NCI-H226 (cell line): ENCODE data around the gene CCDC170.
"Not testable (repeated sequence)": the region's sequence is repeated elsewhere in the genome, so short reads cannot be mapped to it uniquely, and the experiment has no call there.

Experiments
- DNase-seq: peaks from one replicate; pipeline ENCODE4 v3.0.0-alpha.2; 2015

Gene CCDC170

GRCh38 chr6:151494235-151494935, 568 bp downstream of the CCDC170 start:
- DNase-seq, result no peak

DNA sequence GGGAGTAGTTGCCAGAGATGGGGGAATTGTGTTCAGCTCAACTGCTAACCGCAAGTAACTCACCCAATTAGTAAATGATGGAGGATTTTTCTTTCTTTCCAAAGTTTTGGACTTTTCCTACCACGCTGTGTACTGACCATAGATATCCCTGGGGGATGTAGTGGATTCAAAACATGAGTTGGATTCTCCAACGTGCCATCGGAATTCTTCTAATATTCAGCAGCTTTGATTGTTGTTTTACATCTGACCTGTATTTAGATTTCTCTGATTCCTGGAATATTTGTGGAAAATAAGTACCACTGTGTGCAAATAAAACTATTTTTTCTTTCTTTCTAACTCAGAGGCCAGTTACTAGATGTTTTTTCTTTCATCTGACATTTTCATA, 1.1 kb downstream of the CCDC170 start:
- DNase-seq, result no peak

GRCh38 chr6:151495380-151495779, 1.6 kb downstream of the CCDC170 start:
- no peak for DNase-seq

DNA sequence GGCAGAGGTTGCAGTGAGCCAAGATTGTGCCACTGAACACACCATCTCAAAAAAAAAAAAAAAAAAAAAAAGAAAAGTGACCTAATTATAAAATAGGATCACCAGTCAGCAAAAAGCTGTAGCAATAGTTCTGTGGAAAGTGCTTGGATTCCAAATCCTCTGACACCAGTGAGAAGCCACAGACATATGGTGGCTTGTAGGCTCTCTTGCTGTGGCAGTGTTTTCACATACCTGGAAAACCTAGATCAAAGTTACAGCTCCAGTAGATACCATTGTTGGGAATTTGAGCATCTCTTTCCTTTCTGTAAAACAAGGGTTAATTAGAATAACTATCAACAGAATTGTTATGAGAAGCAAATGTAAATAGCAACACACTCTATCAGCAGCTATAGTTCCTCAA, 4.1 kb downstream of the CCDC170 start:
- no peak for DNase-seq

DNA sequence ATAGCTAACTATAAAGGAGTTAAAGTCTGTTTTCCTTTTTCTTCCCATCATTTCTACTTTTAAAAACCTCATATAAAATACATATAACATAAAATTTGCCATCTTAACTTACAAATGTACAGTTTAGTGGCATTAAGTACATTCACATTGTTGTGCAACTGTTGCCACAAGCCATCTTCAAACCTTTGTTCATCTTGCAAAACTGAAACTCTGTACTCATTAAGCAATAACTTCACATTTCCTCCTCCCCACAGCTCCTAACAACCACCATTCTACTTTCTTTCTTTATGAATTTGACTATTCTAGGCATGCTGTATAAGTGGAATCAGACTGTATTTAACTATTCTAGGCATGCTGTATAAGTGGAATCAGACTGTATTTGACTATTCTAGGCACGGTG, 4.5 kb downstream of the CCDC170 start:
- DNase-seq, result no peak

GRCh38 chr6:151499551-151499950, 5.7 kb downstream of the CCDC170 start:
- DNase-seq, result no peak

DNA sequence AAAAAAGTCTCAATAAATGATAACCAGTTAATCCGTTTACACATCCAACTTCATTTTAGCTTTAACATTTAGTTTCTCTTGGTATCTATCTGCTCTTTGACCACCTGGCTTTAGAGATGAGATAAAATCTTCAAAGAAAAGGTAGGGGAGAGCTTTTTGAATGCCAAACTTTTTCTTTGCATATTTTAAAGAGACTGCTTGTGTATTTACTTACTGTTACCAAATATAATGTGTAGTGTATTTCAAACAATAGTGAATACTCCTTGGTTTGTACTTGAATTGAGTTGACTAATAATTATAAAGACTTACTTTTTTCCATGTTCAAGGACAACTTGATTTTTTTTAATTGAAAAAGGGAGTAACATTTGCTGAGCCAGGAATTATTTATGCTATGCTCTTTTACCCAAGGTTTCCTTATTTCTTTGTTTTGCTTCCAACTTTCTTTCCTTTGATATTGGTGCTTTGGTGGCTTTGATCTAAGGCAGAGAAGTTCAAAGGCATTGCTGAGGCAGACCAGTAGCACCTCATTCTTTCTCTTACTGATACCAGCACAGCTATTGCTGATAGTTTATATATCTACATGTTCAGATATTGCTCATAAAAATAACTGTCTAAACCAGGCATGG, 7.8 kb downstream of the CCDC170 start:
- DNase-seq, result no peak

DNA sequence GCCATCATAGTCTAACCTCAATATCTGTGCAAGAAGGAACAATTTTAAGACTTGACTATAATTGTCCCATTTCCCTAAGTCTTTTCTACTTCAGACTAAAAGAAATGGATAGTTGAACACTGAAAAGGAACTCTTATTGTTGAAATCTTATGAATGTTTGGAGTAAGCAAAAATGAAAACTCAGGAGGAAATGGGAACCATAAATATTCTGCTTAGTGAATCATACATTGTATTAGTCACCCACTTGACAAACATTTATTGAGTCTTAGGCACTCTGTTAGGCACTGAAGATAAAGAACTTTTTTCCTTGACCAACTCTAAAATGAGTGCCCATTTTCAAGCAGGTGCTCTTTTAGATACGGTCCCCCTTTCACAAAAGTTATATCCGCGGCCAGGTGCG, 8.7 kb downstream of the CCDC170 start:
- DNase-seq, result peak; percentile 24

- DNase-seq, result no peak
Observed at GRCh38 chr6:151506761-151507160, 12.9 kb downstream of the CCDC170 start.

- DNase-seq, result no peak
Observed at GRCh38 chr6:151509048-151509447, 15.2 kb downstream of the CCDC170 start.

- DNase-seq, result no peak
Observed at GRCh38 chr6:151512481-151512880, 18.7 kb downstream of the CCDC170 start.

GRCh38 chr6:151514000-151514730, 20.3 kb downstream of the CCDC170 start:
- DNase-seq, result no peak

DNA sequence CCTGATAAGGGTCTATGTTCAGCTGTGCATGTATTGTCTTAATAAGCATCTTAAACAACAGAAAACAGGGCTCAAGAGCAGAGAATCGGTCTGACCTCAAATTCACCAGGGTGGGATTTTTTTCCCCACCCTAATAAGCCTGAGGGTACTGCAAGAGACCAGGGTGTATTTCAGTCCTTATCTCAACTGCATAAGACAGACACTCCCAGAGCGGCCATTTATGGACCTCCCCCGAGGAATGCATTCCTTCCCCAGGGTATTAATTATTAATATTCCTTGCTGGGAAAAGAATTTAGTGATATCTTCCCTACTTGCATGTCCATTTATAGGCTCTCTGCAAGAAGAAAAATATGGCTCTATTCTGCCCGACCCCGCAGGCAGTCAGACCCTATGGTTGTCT, 25.2 kb downstream of the CCDC170 start:
- not testable (repeated sequence) for DNase-seq

DNA sequence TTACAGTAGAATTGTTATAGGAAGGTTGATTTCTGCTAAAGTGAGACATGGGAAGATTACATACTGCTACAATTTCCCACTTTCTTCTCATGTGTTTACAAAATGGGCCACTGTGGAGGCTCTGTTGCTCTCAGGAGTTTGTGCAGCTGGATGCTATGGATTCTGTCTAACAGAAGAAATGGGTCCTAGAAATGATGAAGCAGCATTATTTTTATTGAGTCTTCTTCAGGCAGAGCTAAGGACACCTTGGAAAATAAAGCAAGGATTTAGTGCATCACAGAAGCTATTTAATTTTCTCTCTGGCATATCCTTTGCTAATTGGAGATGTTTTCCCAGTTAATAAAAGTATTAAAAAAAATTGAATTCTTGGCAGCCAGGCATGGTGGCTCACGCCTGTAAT, 29.2 kb downstream of the CCDC170 start:
- DNase-seq, result no peak

- no peak for DNase-seq
Observed at GRCh38 chr6:151524059-151524458, 30.2 kb downstream of the CCDC170 start.

DNA sequence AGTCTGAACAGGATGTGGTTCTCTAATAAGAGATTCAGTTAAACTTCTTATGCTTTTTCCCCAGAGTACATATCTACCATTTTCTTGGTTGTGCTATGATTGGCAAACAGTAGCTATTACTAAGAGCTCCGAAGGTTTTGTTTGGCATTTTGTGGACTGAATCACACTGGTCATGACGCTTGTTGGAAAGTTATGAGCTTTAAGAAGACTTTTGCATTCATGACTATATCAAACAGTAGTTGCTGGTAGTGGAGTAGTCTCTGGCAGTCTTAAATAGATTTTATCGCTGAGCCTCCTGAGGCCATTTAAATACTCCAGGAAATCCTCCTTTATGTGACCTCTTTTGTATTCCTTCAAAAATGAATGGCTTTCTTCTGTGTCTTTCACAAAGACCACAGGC, 40.8 kb downstream of the CCDC170 start:
- DNase-seq, result peak; percentile 12

DNA sequence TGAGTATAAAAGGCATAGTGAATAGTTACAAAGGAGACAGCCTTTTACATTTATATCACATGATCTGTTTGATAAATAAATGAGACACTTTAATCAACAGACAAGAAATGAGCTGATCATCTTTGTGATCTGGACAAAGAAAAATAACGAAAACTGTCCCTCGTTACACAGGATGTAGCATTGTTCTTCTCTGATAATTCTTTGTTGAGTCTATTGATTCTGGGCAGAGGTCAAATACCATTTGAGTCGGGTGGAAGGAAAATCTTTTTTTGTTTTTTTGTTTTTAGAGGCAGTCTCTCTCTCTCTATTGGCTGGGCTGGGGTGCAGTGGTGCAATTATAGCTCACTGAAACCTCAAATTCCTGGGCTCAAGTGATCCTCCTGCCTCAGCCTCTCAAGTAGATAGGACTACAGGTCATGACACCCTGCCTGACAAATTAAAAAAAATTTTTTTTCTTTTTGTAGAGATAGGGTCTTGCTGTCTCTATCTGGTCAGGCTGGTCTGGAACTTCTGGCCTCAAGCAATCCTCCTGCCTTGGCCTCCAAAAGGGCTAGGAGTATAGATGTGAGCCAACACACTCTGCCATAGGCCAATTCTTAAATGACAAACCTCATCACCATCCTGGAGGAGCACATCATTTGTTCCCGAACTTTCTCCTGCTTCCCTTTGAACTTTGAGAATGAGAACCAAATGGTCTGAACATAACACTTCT, 41.8 kb downstream of the CCDC170 start:
- DNase-seq, result no peak

DNA sequence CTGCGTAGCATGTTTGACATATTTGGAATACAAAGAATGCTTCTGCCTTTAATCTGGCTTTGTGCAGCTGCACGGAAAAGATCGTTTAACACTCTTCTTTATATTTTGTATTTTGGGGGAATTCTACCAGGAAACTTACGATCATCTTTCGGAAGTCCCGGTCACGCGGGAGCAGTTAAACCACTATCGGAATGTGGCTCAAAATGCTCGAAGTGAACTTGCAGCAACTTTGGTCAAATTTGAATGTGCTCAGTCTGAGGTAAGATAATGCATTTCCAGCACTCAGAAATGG, 42.3 kb downstream of the CCDC170 start:
- no peak for DNase-seq

GRCh38 chr6:151537556-151537955, 43.7 kb downstream of the CCDC170 start:
- no peak for DNase-seq

DNA sequence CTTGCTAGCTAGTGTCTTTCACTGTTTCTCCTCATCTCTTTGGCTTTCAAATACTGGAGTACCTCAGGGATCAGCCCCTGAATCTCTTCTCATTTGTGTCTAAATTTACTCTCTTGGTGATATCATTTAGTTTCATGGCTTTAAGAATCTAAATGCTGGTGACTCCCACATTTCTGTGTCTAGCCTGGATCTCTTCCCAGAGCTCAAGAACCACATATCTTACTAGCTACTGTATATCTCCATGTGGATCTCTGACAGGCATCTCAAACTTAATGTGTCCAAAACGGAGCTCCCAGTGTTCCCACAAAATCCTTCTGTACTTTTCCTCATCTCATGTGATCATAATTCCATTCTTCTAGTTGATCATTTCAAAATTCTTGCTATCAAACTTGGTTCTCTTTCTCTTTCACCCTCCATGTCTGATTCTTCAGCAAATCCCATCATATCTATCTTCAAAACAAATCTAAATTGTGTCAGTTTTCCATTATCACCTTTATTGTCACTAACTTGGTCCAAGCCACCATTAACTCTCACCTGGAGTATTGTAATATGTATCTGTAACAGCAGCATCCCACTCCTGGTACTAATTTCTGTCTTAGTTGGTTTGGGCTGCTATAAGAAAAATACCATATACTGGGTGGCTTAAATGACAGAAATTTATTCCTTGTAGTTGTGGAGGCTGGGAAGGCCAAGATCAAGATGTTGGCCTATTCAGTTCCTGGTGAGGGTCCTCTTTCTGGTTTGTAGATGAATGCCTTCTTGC, 45.9 kb downstream of the CCDC170 start:
- peak; percentile 41 for DNase-seq

DNA sequence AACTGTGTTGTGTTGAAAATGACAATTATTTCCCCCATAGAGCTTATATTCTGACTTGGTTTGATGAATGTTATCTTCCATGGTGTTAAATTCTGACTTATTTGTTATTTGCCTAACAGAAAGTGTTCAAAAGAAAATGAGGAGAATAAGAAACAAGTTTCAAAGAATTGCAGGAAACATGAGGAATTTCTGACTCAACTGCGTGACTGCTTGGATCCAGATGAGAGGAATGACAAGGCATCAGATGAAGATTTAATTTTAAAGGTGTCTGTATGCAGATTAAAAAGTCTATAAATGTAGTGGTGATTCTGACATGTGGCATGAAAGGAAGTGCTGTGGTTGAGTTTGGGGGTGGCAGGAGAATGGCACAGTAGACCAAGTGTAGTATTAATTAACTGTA, 50.6 kb downstream of the CCDC170 start:
- no peak for DNase-seq

- DNase-seq, result not testable (repeated sequence)
Observed at GRCh38 chr6:151544884-151545283, 51.1 kb downstream of the CCDC170 start.
